Measurements from ENCODE around the gene TMEM164.

Gene TMEM164

DNA sequence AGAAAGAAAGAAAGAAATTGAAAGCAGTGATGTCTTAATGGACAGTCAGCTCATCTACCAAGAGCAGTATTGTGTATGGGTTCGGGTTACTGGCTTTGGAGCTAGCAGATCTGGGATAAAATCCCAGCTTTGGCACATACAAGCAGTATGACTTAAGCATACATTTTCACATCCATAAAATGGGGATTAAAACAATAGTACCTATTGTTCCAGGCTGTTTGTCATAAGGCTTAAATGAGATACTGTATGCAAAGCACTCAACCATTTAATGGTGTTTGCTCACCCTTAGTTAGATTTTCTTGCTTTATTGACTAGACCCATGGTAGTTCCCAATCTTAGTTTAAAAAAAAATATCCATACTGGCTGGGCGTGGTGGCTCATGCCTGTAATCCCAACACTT lies 7.8 kb upstream of the TMEM164 start:
- TF ChIP-seq, protein P1, sequence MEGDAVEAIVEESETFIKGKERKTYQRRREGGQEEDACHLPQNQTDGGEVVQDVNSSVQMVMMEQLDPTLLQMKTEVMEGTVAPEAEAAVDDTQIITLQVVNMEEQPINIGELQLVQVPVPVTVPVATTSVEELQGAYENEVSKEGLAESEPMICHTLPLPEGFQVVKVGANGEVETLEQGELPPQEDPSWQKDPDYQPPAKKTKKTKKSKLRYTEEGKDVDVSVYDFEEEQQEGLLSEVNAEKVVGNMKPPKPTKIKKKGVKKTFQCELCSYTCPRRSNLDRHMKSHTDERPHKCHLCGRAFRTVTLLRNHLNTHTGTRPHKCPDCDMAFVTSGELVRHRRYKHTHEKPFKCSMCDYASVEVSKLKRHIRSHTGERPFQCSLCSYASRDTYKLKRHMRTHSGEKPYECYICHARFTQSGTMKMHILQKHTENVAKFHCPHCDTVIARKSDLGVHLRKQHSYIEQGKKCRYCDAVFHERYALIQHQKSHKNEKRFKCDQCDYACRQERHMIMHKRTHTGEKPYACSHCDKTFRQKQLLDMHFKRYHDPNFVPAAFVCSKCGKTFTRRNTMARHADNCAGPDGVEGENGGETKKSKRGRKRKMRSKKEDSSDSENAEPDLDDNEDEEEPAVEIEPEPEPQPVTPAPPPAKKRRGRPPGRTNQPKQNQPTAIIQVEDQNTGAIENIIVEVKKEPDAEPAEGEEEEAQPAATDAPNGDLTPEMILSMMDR (conservative IDR thresholded peaks at IDR 0.05; ENCODE audit: low read depth, low read length): no peak
- no peak overlapping the region for H3K4me3 ChIP-seq (ENCODE audit: low read depth, low read length)
- DNase-seq (ENCODE audit: low read depth): no peak

DNA sequence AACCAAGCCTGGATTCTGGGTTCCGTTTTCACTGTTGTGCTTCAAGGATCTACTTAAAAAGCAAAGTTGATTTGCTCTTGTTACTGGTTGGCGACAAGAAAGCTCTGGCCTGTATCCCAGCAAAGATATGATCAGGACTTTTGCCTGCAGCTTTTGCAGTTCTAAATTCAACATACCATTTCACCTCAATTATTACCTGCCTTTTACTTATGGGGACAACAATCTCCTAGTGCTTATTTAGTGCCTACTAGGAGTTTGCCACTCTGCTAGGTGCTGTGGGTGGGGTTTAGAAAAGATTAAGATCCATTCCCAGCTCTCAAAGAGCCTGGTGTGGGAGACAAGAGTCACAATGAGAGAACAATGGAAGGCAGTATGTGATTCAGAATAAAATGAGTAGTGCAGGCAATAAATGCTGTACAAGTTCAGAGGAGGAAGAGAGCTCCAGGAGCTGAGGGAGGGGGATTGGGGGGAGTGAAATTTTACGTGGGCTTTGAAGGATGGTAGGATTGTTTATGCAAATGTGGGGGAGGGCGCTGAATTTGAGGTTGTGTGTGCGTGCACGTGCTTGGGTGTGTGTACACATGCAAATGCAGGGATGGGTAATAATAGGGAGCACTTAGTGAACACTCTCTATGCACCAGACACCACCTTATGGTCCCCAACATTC lies 5.0 kb upstream of the TMEM164 start:
- TF ChIP-seq, protein P1 (conservative IDR thresholded peaks at IDR 0.05; ENCODE audit: low read depth, low read length): no peak

DNA sequence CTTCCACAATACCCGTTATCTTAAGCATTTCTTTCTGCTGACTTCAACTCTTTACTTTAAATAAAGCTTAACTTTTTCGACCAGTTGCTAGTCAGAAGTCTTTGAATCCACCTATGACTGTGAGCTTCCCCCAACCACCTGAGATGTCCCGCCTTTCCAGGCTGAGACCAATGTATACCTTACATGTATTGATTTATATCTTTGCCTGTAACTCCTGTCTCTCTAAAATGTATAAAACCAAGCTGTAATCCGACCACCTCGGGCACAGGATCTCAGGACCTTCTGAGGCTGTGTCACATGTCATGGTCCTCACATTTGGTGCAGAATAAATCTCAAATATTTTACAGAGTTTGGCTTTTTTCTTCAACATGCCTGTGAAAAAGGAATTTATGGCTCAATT lies 2.9 kb upstream of the TMEM164 start:
- TF ChIP-seq, protein P1 (conservative IDR thresholded peaks at IDR 0.05; ENCODE audit: low read depth, low read length): no peak
- H3K4me3 ChIP-seq (ENCODE audit: low read depth, low read length): no peak overlapping the region
- DNase-seq (ENCODE audit: low read depth): no peak

More for the DNA sequence above, 5.0 kb upstream of the TMEM164 start:
- H3K4me3 ChIP-seq (ENCODE audit: low read depth, low read length): no peak overlapping the region
- DNase-seq (ENCODE audit: low read depth): no peak

DNA sequence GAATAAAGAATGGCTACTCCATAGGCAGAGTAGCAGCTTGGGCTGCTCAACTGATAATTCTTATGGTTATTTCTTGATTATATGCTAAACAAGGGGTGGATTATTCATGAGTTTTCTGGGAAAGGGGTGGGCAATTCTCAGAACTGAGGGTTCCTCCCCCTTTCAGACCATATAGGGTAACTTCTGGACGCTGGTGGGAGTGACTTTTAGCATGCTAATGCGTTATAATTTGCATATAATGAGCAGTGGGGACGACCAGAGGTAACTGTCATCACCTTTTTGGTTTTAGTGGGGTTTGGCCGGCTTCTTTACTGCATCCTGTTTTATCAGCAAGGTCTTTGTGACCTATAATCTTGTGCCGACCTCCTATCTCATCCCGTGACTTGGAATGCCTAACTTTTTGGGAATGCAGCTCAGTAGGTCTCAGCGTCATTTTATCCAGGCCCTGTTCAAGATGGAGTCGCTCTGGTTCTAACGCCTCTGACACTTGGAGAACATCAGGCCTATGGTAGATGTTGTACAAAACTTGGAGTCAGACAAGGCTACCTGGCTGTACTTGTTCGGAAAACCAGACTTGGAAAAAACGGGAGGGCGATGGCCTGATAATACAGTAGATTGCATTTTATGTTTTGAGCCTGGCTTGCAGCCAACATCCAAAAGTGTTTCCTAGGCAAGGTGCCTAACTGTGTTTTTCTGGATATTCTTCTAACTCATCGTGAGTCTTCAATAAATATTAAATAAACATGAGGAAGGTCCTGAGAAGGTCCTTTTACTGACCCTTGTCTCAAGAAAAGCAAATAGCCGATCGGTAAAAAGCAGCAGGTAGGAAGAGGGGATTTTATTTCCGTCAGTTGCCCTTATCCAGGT lies 1.8 kb upstream of the TMEM164 start:
- no peak for DNase-seq (ENCODE audit: low read depth)
- TF ChIP-seq, protein P1 (conservative IDR thresholded peaks at IDR 0.05; ENCODE audit: low read depth, low read length): no peak
- H3K4me3 ChIP-seq (ENCODE audit: low read depth, low read length): no peak overlapping the region

DNA sequence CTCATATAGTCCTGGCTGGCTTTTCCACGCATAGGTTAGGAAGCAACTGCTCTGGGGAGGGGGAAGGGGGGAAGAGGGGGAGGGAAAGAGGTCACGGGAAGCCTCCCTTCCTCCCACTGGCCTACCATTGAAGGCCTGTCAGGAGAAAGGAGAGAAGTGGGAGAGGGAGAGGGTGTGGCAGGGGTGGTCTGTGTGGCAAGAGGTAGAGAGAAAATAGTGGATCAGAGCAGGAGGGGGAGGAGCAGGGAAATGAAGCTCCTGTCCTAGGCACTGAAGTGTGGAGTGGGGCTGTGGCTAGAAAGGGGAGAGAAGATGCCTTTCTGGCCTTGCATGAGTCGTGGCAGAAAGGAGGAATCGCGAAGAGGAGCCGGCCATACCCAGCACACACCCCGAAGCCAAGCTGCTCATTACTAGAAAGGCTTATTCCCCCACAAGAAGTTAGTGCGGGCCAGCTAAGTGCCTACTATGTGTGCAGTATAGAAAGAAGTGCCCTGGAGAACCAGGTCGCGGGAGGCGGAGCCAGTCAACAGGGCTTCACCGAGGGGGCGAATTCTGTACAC lies 1.1 kb upstream of the TMEM164 start:
- no peak for DNase-seq (ENCODE audit: low read depth)
- TF ChIP-seq, protein P1 (conservative IDR thresholded peaks at IDR 0.05; ENCODE audit: low read depth, low read length): no peak
- peak overlapping the region; percentile 70 for H3K4me3 ChIP-seq (ENCODE audit: low read depth, low read length)

DNA sequence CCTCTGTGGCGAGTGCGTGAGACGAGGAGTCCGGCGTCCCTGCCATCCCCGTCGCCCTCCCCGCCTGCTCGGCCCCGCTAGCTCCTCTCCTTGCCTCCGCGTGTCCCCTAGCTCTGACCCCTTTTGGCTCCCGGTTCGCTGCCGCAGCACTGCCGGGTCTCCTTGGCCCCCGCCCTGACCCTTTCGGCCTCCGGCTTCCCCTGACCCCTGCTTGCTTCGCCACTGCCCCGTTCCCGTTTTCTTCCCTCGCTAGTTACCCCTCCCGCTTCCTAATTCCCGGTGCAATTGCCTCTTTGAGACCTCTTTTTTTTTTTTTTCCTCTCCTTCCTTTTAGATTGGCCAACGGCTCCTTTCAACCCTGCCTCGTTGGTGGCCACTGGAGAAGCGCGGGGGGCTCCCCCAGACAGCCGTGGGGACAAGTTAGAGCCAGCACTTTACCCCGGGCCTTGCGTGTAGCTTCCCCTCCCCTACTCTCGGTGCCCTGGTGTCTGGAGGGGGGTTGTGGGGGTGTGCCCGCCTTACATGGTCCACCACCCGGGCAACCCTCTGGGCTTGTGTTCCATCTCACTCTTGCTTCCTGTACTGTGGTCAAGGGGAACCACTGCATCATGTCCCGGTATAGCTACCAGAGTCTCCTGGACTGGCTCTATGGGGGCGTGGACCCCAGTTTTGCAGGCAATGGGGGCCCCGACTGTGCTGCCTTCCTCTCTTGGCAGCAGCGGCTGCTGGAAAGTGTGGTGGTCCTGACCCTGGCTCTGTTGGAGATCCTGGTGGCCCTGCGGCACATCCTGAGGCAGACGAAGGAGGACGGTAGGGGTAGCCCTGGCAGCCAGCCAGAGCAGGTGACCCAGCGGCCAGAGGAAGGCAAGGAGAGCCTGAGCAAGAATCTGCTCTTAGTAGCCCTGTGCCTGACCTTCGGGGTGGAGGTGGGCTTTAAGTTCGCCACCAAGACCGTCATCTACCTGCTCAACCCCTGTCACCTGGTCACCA lies 548 bp downstream of the TMEM164 start:
- TF ChIP-seq, protein P1 (conservative IDR thresholded peaks at IDR 0.05; ENCODE audit: low read depth, low read length): no peak
- no peak for DNase-seq (ENCODE audit: low read depth)
- H3K4me3 ChIP-seq (ENCODE audit: low read depth, low read length): peak overlapping the region; percentile 70
